ENCODE results near the gene ZNF511.

The ZNF511 gene

DNA sequence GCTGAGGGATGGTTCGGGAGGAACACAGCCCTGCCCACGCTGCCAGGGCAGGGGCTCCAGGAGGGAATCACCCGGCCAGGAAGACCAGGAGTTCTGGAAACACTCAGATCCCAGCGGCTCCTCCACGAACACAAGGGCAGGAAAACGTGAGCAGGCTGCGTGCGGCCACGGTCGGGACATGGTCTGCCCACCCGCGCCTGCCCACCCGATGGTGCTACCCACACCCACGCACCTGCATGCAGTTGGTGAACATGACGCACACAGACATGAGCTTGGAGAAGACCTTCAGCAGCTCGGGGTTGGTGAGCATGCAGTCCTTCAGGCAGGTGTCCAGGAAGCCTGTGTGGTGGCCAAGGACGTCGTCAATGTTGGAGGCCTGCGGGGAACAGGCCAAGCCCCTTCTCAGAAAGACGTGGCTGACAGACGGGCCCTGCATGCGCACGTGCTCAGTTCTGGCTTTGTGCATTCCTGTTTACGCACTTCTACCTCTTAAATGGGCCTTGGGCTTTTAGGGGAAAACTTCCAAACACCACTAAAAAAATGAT, 25.8 kb upstream of the ZNF511 start:
- TF ChIP-seq, protein P1, sequence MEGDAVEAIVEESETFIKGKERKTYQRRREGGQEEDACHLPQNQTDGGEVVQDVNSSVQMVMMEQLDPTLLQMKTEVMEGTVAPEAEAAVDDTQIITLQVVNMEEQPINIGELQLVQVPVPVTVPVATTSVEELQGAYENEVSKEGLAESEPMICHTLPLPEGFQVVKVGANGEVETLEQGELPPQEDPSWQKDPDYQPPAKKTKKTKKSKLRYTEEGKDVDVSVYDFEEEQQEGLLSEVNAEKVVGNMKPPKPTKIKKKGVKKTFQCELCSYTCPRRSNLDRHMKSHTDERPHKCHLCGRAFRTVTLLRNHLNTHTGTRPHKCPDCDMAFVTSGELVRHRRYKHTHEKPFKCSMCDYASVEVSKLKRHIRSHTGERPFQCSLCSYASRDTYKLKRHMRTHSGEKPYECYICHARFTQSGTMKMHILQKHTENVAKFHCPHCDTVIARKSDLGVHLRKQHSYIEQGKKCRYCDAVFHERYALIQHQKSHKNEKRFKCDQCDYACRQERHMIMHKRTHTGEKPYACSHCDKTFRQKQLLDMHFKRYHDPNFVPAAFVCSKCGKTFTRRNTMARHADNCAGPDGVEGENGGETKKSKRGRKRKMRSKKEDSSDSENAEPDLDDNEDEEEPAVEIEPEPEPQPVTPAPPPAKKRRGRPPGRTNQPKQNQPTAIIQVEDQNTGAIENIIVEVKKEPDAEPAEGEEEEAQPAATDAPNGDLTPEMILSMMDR (IDR thresholded peaks at IDR 0.05; ENCODE audit: borderline replicate concordance, control extremely low read depth, extremely low read depth, insufficient read depth, missing control alignments): no peak
- no peak for DNase-seq (ENCODE audit: low spot score)
- in situ Hi-C loops (cut with MboI; ENCODE audit: low sequenced_read_pairs, unreplicated experiment): no loop called here

DNA sequence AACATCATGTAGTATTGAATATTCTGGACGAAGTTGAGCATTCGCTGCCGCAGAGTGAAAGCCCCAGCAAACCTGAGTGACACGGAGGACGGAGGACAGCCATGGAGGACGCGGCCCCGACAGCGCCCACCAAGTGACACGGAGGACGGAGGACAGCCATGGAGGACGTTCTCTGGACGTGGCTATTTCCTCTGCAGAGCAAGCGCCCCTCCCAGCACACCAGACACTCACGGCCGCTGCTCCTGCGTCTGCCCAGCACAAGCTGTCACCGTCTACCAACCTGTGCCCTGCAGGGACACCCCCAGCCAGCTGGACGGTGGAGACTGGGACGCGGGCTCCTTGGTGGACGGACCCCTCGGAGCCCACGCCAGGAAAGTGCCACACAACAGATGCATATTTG, 24.8 kb upstream of the ZNF511 start:
- DNase-seq (ENCODE audit: low spot score): no peak
- TF ChIP-seq, protein P1 (IDR thresholded peaks at IDR 0.05; ENCODE audit: borderline replicate concordance, control extremely low read depth, extremely low read depth, insufficient read depth, missing control alignments): no peak
- in situ Hi-C loops (cut with MboI; ENCODE audit: low sequenced_read_pairs, unreplicated experiment): no loop called here

DNA sequence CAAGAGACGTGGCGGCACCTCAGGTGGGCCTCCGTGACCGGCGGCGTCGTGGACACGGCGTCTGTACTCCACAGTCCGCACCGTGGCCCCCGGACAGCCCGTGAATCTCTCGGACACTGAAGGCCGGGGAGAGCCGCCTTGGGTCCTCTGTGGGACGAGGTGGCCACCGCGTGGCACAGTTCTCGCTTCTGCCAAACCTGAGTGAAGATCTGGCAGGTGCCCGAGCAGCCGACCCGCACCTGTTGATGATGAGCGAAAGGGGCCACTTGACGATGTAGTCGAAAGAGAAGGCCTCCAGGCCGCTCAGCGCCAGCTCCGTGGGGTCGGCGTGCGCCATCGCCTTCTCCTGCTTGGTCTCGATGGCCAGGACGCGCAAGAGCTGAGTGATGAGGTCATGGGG, 23.5 kb upstream of the ZNF511 start:
- in situ Hi-C loops (cut with MboI; ENCODE audit: low sequenced_read_pairs, unreplicated experiment): no loop called here
- TF ChIP-seq, protein P1 (IDR thresholded peaks at IDR 0.05; ENCODE audit: borderline replicate concordance, control extremely low read depth, extremely low read depth, insufficient read depth, missing control alignments): no peak
- DNase-seq (ENCODE audit: low spot score): no peak

DNA sequence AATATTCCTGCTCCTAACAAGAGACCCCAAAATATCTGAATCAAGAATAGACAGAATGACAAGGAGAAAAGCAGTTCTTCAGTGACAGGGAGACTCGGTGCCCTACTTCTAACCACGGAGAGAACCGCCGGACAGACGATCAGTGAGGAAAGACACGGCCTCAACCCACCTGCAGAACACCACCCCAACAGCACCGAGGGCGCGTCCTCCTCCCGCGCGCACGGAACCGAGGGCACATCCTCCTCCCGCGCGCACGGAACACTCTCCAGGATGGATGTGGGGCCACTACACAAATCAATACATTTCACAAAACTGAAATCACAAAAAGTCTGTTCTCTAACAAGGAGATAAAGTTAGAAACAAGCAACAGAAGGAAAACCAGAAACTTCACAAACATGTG, 22.3 kb upstream of the ZNF511 start:
- no peak for DNase-seq (ENCODE audit: low spot score)
- TF ChIP-seq, protein P1 (IDR thresholded peaks at IDR 0.05; ENCODE audit: borderline replicate concordance, control extremely low read depth, extremely low read depth, insufficient read depth, missing control alignments): no peak
- in situ Hi-C loops (cut with MboI; ENCODE audit: low sequenced_read_pairs, unreplicated experiment): no loop called here

DNA sequence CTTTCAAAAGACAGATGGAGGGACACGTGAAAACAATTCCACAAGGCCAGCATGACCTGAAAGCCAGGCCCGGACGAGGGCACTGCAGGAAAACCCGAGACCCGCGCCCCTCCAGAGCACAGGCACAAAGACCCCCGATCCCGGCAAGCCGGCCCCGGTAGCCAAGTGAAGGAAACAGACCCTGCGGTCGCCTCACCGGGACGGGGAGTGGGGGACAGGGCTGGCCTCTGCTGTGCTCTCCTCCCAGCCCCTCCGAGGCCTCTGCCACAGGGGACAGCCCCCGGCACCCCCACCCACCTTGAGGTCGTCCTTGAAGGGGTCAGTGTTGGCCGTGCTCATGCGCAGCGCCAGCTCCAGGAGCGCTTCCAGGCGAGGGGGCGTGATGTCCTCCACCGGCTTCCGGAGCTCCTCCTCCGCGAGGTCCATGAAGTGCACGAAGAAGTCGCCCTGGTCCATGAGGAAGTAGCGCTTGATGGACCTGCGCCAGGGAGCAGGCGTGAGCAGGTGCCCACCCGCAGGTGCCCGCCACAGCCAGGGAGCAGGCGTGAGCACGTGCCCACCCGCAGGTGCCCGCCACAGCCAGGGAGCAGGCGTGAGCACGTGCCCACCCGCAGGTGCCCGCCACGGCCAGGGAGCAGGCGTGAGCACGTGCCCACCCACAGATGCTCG, 20.7 kb upstream of the ZNF511 start:
- DNase-seq (ENCODE audit: low spot score): no peak
- in situ Hi-C loops (cut with MboI; ENCODE audit: low sequenced_read_pairs, unreplicated experiment): no loop called here
- TF ChIP-seq, protein P1 (IDR thresholded peaks at IDR 0.05; ENCODE audit: borderline replicate concordance, control extremely low read depth, extremely low read depth, insufficient read depth, missing control alignments): no peak

DNA sequence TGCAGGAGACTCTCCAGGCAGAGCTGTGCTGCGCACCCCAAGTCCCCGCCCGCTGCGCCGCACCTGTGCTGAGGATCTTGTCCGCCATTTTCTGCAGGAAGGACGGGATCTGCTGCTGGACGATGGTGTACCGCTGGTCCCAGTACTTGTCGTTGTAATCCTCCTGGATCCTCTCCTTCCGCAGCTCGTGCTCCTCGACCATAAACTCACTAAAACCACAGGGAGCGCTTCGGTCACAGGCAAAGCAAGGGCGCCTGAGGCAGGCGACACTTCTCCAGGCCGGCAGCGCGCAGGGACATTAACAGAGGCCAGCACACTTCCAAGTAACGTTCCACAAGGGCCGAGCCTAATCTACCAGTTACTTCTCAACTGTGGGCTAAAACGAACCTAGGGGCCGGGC, 19.0 kb upstream of the ZNF511 start:
- TF ChIP-seq, protein P1 (IDR thresholded peaks at IDR 0.05; ENCODE audit: borderline replicate concordance, control extremely low read depth, extremely low read depth, insufficient read depth, missing control alignments): no peak
- in situ Hi-C loops (cut with MboI; ENCODE audit: low sequenced_read_pairs, unreplicated experiment): no loop called here
- DNase-seq (ENCODE audit: low spot score): no peak
